GM18867 (cell line): ENCODE data around the gene PRKAR2B.
"Not testable (repeated sequence)": the region's sequence is repeated elsewhere in the genome, so short reads cannot be mapped to it uniquely, and the experiment has no call there.

Source experiments
- ATAC-seq: cut with Tn5 transposase; IDR thresholded peaks from one replicate; pipeline ENCODE4 v1.9.1; 2021; ENCODE audit warnings: mild to moderate bottlenecking, moderate library complexity; ENCODE audit not compliant: unreplicated experiment

Gene PRKAR2B

DNA sequence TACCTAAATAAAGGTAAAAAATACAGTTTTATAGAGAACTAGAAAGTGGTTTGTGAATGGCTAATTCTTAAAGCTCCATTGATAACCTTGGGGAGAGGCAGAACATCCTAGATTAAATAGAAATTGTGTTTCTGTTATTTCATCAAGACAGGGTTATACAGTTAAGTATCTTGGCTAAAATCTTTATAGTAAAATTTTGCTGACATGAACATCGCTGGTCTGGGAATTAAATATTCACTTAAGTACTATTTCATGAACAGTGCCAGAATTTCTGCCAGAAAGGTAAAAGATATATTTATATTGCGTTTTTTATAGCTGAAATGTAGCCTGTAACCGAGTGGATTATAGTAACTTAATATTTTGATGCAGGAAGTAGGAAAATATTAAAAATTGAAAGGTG lies 70.6 kb downstream of the PRKAR2B start:
- no peak for ATAC-seq

DNA sequence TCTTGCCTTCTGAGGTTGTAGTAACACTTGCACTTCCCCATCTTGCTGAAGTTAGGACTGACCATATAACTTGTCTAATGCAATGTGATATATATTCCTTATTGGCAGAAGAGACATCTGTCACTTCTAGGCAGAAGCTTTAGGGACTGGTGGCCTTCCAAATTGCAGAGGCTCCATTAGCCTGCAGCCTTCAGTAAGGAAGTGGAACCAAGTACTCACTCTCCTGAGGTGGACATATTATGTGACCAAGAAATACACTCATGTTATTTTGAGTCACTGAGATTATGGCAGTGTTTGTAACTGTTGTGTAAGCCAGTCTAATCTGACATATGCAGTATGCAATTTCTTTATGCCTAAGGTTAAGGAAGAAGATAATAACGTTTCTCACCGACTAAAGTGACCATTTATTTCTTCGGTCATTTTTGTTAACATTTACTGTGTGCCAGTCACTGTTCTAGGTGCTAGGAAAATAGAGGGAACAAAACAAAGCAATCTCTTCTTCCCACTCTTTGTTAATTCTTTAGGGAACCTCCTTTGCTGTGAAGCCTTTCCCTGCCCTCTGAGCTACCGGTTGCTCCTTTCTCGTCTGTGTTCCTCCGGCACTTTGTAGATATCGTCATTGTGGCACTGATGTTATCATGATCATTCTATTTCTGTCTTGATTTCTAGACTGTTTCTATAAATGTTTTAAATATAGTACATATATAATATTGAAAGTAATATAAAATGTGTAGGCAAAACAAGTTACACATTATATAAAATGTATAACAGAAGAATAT lies 71.4 kb downstream of the PRKAR2B start:
- no peak for ATAC-seq

DNA sequence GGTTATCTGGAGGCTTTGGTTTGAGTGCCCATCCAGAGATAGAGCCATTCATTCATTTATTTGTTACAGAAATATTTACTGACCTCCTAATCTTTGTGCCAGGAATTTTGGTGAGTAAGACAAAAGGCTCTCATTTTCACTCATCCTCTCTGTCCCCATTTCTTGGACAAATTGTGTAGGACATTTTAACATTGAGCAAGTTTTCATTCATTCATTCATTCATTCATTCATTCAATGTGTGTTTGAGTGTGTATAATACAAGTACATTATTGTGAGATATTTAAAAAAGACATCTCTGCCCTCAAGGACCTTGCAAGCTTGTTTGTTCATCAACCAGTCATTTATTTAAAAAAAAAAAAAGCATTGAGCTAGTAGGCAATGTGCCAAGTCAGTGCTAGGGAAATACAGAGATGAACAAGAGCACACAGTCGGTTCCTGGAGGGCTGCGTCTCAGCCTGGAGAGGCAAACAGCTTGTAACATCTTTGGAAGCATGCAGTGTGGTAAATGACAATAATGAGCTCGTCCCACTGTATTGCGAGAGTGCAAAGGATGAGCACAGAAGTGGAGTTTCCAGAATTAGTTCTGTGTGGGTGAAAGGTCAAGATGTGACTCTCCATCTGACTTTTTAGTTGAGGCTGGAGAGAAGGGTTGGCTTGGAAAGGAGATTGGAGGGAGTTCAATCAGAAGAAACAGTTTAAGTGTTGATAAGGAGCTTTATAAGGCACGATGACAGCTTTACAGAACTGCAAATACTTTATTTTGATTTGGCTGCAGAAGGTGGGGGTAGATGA lies 73.8 kb downstream of the PRKAR2B start:
- no peak for ATAC-seq

DNA sequence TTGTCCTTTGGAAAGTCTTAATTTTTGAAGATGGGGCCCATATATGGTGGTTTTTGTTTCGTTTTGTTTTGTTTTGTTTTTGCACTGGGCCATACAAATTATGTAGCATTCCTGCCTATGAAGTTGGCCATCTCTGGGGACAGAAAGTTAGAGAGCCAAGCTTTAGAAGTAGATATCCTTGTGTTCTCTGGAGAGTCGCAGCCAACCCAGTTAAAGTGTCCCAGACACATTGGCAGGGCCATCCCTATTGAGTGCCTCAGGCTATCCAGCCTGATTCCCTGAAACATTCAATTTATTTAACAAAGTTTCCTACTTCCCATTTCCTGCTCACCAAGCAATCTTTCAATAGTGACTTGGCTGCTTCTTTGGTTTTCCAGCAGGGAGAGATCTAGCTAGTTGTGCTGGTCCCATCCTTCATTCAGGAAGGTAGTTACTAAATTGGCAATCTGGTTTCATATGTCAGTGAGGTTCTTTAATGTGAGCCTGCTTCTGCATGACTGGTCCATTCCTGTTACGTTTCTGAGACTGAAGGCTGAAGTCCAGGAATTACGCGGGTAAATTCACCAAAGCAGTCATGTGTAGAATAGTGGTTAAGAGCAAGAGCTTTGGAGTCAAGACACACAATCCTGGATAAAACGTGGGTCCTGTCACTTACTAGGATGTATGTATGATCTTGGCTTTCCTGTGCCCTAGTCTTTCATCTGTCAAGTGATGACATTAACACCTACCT lies 75.0 kb downstream of the PRKAR2B start:
- no peak for ATAC-seq

DNA sequence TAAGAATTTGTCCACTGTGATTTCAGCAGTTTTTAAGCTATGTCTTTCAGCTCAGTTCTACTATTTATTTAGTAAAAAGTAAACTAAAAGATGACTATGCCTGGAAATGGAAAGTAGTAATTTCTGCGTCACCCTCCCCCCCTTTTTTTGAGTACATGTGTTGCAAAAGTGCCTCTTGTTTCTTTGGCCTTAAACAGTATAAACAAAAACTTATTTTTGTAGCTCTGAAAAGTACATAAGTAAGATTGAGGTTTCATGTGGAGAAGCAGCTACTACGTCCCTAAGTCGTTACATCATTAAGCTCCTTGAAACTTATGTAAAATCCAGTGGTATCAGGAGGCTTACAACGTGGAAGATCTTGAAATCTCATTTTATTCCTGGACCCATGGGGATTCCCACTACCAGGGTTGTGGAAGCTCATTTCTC lies 78.0 kb downstream of the PRKAR2B start:
- no peak for ATAC-seq

DNA sequence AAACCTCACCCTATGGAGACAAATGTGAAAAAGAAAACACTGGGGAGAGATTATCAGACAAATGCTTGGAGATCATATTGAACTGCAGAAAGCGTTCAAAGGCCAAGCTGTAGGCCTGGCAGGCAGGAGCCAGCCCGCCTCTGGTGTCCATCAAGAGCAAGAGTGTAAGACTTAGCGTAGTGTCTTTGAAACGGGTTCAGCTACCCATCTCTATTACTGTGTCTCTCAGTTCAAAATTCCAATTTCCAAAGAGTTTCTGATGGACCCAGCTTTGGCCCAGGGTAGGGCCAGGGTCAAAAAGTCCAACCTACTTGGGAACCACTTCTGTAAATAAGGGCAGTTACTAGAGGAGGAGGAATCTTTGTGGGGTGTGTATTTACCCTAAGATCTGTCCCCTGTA lies 78.9 kb downstream of the PRKAR2B start:
- ATAC-seq = no peak

DNA sequence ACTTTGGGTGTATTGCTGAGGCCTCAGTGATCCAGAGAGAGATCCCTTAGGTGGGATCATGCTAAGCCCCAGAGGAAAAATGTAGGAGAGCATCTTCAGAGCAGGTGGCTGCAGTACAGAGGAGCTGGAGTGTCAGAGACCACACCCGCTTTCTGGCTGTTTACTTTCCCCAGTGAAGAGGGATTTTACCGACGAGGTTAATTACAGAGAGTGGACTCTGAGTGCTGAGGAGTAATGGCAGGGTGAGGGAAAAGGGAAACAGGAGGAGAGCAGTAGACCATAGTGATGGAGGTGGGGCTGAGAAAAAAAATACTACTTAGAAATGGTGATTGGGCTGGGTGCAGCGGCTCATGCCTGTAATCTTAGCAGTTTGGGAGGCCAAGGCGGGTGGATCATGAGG lies 81.0 kb downstream of the PRKAR2B start:
- no peak for ATAC-seq

DNA sequence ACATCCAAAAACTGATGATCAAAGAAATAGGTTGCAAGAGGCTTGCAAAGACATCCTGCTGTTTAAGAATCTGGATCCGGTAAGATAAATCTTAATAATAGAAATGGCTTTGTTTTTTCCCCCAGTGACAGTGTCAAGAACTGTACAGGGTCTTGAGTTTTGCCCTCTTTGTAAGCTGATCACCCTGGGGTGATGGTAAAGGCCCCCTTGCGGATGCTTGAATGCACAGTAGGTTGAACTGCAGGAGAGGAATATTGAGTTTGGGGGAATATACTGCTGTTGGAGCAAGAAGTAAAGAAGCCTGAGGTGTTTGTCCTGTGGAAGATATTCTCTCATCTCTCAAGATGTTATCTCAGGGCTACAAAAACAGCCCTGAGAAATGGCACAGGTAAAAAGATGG lies 83.7 kb downstream of the PRKAR2B start:
- no peak for ATAC-seq

DNA sequence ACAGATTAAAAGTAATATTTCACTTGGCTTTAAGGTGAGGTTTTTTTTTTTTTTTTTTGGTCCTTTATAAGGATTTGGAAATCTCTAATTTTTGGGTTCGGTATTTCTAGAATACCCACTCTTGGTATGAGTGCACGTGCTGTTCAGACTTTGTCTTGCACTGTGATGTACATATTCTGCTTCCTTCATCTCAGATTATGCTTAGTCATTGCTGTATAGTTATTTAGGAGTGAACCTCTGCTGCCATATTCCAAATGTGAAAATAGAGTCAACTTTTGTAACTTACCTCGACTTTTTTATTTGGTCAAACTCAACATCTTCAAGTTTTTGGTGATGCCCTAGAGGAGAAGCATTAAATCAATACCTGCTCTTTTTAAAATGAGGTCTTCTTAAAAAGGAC lies 84.2 kb downstream of the PRKAR2B start:
- no peak for ATAC-seq

DNA sequence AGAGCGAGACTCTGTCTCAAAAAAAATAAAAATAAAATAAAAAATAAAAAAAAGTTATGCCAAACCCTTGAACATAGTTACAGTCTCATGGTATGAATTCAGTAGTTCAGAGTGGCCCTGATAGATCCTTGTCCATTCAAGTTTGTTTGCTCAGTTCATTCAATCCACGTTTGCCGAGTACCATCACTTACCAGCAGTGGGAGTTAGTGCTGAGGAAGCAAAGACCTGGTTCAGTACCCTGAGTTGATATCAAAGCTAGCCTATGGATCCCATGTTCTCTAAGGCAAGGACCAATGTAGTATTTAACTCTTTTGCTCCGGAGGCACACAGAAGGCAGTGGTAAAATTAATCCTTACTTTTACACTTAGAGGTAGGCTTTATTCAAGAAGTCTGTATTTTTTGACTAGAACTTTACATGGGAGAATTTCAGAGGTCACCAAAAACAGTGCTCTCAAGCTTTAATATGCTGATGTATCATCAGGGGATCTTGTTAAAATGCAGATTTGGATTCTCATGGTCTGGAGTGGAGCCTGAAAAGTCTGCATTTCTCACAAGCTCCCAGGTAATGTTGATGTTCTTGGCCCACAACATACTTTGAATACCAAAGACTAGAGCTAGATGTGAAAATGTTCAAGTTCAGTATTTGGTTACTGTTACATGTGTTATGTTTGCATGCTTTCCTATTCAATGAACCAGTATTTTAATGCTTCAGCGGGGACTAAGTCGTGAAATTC lies 86.1 kb downstream of the PRKAR2B start:
- no peak for ATAC-seq

DNA sequence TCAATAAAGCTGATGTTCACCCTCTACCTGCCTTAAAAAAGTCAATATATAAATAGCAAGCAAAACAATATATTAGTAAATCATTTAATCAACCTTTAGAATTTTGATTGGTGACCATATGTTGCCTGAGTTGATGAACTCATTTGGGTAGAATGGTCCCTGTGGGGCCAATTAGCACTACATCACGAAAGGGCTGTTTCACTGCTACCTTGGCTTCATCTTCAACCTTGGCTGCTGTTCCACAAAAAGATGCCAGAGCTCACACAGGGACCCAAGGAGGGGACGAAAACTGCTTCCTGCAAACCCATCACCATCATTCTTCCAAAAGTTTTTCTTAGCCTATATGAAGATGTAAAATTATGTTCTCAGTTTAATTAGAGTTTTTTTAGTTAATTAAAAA lies 88.9 kb downstream of the PRKAR2B start:
- ATAC-seq = no peak

DNA sequence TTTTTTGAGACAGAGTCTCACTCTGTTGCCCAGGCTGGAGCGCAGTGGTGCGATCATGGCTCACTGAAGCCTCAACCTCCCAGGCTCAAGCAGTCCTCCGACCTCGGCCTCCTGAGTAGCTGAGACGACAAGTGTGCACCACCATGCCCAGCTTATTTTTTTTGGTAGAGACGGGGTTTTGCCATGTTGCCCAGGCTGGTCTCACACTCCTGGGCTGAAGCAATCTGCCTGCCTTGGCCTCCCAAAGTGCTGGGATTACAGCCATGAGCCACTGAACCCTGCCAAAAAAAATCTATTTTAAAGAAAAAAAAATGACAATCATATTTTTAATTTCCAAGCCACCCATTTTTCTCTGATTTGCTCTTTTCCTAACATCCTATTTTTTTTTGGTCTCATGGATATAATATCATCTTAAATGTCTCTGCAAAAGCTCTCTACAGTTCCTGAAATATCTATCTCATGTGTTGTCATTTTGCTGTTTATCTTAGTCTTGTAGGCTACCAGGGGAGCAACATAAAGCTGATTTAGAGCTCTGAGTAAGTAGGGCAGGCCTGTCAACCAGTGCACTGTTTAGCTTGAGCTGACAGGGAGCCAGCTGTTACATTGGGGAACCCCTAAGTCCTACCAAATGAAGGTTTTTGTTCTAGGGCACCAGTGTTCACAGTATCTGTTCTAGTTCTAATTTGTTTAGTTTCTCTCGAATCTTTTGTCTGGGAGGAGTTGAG lies 94.4 kb downstream of the PRKAR2B start:
- ATAC-seq = no peak

DNA sequence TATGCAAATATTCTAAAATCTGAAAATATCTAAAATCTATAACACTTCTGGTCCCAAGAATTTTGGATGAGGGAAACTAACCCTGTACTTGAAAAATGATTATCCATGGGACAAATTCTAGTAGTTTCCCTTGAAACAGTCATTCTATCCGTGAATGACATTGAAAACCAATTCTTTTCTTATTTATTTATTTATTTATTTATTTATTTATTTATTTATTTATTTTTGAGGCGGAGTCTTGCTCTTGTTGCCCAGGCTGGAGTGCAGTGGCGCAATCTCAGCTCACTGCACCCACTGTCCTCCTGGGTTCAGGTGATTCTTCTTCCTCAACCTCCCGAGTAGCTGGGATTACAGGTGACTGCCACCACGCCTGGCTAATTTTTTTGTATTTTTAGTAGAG lies 99.4 kb downstream of the PRKAR2B start:
- ATAC-seq = not testable (repeated sequence)

DNA sequence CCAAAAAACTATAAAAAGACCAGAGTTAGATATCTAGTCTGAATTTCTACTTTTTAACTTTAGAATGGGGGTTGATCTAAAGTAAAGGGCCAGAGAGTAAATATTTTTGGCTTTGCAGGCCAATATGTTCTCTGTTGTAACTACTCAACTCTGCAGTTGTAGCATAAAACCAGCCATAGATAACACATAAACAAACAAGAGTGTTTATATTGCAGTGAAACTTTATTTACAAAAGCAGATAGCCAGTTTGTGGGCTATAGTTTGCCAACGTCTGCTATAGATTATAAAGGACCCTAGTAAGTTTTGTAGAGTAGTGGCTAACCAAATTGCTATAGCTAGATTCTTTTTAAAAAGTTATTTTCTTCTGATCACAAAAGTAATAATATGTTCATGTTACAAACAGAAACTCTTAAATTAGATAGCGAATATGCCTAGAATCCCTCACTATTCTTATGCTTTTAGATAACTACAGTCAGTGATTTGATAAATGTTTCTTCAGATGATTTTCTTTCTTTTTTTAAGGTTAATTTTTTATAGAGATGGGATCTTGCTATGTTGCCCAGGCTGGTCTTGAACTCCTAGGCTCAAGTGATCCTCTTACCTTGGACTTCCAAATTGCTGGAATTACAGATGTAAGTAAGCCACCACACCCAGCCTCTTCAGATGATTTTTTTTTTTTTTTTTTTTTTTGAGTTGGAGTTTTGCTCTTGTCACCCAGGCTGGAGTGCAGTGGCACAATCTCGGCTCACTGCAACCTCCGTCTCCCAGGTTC lies 100.7 kb downstream of the PRKAR2B start:
- no peak for ATAC-seq

DNA sequence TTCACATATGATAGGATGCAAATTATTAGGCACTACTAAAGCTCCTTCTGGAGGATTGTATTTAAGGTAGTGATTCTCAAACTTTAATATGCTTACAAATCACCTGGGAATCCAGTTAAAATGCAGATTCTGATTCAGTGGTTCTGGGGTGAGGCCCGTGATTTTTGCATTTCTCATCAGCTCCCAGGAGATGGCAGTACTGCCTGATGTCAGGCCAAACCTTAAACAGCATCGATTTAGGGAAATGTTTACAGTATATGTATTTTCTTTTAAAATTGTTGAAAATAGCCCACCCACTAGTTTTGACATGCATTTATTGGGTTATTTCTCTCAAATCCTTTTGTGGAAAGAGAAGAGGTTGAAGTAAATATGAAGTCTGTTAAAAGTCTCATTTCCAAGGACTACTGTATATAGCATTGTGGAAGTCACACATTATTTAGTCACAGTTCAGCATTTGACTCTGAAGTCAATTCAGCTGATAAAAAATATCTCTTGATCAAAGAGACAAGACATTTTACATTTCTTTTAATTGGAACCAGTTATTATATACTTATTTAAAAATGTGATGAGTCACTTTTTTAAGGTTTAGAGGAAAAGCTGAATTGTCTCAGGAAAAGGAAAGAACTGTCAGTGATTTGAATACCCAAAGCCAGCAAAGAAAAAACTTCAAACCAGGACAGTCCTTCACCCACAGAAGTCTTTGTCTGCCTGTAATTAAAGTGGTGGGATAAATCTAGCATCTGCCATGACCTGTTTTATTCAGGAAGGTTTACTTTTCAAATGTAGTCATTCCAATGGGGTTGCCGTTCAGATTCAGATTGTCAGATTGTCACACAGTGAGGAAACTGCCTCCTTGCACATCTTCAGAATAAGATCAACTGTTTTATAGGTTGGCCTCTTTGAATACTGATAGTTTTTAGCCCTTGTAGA lies 103.2 kb downstream of the PRKAR2B start:
- ATAC-seq = peak; percentile 62

DNA sequence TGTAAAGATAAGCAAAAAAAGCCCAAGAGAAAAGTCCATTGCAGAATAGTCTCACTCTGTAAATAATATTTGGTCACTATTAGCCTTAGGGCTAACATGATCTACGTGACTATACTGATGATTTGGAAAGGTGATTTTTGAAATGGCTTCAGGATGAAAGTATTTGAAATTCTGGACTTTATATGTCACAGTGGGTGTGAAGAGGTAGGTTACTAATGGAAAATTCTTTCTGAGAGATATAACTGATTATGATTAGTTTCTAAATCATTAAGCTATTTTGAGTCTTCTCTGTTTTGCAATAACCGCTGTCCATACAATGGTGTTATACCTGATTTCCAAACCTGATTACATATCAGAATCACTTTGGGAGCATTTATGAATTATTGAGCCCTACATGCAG lies 104.2 kb downstream of the PRKAR2B start:
- ATAC-seq = no peak

DNA sequence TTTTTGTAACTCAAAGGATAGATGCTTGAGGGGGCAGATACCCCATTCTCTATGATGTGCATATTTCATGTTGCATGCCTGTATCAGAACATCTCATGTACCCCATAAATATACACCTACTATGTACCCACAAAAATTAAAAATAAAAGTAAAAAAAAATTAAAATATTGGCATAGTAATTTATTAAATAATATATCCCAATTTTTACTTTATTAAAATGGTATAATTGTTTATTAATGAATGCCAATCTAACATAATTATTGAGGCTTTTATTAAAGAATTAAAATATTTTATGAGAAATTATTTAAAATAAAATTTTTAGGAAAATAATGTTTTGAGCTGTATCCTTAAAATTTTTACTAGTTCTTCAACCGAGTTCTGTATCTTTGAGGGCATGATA lies 105.4 kb downstream of the PRKAR2B start:
- no peak for ATAC-seq

DNA sequence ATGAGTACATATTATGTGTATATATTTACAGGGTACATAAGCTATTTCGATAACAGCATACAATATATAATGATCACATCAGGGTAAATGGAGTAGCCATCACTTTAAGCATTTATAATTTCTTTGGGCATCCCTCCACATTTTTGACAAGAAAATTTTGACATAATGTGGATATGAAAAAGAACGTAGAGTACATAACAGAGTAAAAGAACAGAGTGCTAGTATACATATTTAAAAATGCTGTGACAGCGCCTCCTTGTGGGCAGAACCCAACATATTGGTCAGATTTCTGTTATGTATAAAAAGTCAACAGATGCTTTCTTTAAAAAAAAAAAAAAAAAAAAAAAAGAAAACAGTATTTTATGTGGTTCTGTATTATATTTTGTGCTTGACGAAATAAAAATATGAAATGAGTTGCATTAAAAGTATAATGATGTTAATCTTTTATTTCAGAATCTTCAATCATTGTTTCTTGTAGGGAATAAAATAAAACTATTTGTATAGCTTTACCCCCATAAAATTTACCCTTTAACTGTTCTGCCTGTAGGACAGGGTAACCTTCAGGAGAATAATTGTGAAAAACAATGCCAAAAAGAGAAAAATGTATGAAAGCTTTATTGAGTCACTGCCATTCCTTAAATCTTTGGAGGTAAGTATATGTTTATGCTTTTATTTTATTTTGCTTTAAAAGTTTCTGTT lies 106.0 kb downstream of the PRKAR2B start:
- ATAC-seq = no peak
